GM12878 (cell line): Measurements from ENCODE around the gene NLN. TPM values are rescaled to one million over a fixed set of nuclear protein-coding genes. Genes with fewer than 3 reads are reported as not detected.

Source experiments
- ATAC-seq: fragments of 200-7000 bp; cut with Tn5 transposase; 3 replicates; pipeline ENCODE4 v1.9.1; 2020; ENCODE audit warnings: mild to moderate bottlenecking, moderate library complexity
- BruUV-seq: library from RNA; stranded (reverse); fragments of 400-500 nt; replicated peaks from 2 replicates; lab custom pipeline; 2021; lab: Mats Ljungman, UMichigan
- CTCF ChIA-PET: fragments of 300-600 bp; sonication (Branson Sonifier 250); formaldehyde crosslinking; extraction: SDS; loops from one replicate; lab custom pipeline; 2021; ENCODE audit warnings: inconsistent platforms; lab: Yijun Ruan, JAX
- POLR2A ChIA-PET: fragments of 350-600 bp; formaldehyde crosslinking; extraction: SDS; loops from one replicate; lab custom pipeline; 2021; ENCODE audit warnings: inconsistent platforms; lab: Charles Lee
- RAD21 ChIA-PET: fragments of 300-600 bp; sonication (Branson Sonifier 250); formaldehyde crosslinking; loops from one replicate; lab custom pipeline; 2023; ENCODE audit warnings: antibody characterized with exemption; ENCODE audit not compliant: unreplicated experiment; lab: Charles Lee
- SMC1A ChIA-PET: fragments of 300-600 bp; sonication (Branson Sonifier 250); formaldehyde crosslinking; loops from one replicate; lab custom pipeline; 2023; ENCODE audit not compliant: unreplicated experiment, uncharacterized antibody; lab: Charles Lee
- DNase-seq: peaks from one replicate; pipeline ENCODE4 v3.0.0-alpha.2; 2011; ENCODE audit warnings: low read depth, low spot score
- FAIRE-seq: peaks from 3 replicates; lab custom pipeline; 2011; peaks lifted over from hg19 to GRCh38; lab: Jason Lieb, UNC
- H2AFZ ChIP-seq: 2 replicates; pipeline ENCODE4 v1.6.0; 2011; ENCODE audit warnings: low read depth, low read length, control low read depth; ENCODE audit not compliant: control insufficient read depth
- H3K27ac ChIP-seq: 2 replicates; pipeline ENCODE4 v1.5.1; 2011; ENCODE audit warnings: control low read depth; ENCODE audit not compliant: control insufficient read depth, insufficient read depth
- H3K27me3 ChIP-seq, 2 experiments: replicated peaks in 1 of 2; 2 replicates each; pipeline versions ENCODE4 v1.6.0 to v1.6.1; 2011; ENCODE audit warnings: low read length in 1 of 2; ENCODE audit not compliant: control insufficient read depth in 2 of 2, insufficient read depth in 2 of 2
- H3K36me3 ChIP-seq, 2 experiments: 2 replicates each; pipeline ENCODE4 v1.5.1; 2011; ENCODE audit warnings: low read length in 1 of 2; ENCODE audit not compliant: control insufficient read depth in 2 of 2, insufficient read depth in 2 of 2
- H3K4me1 ChIP-seq: 2 replicates; pipeline ENCODE4 v1.6.1; 2011; ENCODE audit warnings: mild to moderate bottlenecking, low read length, moderate library complexity, mixed read lengths; ENCODE audit not compliant: control insufficient read depth, insufficient read depth
- H3K4me2 ChIP-seq: 2 replicates; pipeline ENCODE4 v1.6.0; 2011; ENCODE audit warnings: control low read depth; ENCODE audit not compliant: control insufficient read depth, insufficient read depth
- H3K4me3 ChIP-seq: fragments of 200-600 bp; sonication (generic); 2 replicates; pipeline ENCODE4 v1.5.1; 2016
- H3K79me2 ChIP-seq: 2 replicates; pipeline ENCODE4 v1.6.0; 2011; ENCODE audit warnings: low read length; ENCODE audit not compliant: control insufficient read depth, insufficient read depth
- H3K9ac ChIP-seq: 2 replicates; pipeline ENCODE4 v1.8.0; 2011; ENCODE audit warnings: low read length, control low read depth, mixed read lengths; ENCODE audit not compliant: control insufficient read depth, insufficient read depth
- H3K9me3 ChIP-seq: replicated peaks from 3 replicates; pipeline ENCODE4 v1.5.1; 2011; ENCODE audit warnings: mild to moderate bottlenecking, low read length; ENCODE audit not compliant: control insufficient read depth, insufficient read depth
- H4K20me1 ChIP-seq: 2 replicates; pipeline ENCODE4 v1.6.0; 2011; ENCODE audit not compliant: control insufficient read depth, insufficient read depth
- CHD1 ChIP-seq: IDR thresholded peaks from 2 replicates; pipeline ENCODE4 v1.6.1; 2012; ENCODE audit warnings: low read depth, low read length, improper control_type of control experiment
- CUX1 ChIP-seq: IDR thresholded peaks from 2 replicates; pipeline ENCODE4 v1.6.1; 2012; ENCODE audit warnings: improper control_type of control experiment, low read depth, low read length; ENCODE audit not compliant: insufficient replicate concordance
- FOS ChIP-seq: IDR thresholded peaks from 3 replicates; pipeline ENCODE4 v1.6.1; 2011; ENCODE audit warnings: borderline replicate concordance; ENCODE audit not compliant: insufficient read length; ENCODE audit errors: extremely low read depth
- IKZF2 ChIP-seq, 2 experiments: fragments of 450-650 bp; IDR thresholded peaks; 2 replicates each; pipeline ENCODE4 v1.6.1; 2017; ENCODE audit warnings: mild to moderate bottlenecking in 2 of 2, moderate library complexity in 2 of 2
- MEF2B ChIP-seq: fragments of 450-650 bp; IDR thresholded peaks from 2 replicates; pipeline ENCODE4 v1.6.1; 2018; ENCODE audit warnings: mild to moderate bottlenecking, moderate library complexity; ENCODE audit not compliant: partially characterized antibody, poor library complexity, severe bottlenecking
- NBN ChIP-seq: fragments of 450-650 bp; IDR thresholded peaks from 2 replicates; pipeline ENCODE4 v1.6.1; 2016
- PML ChIP-seq: IDR thresholded peaks from 2 replicates; pipeline ENCODE4 v1.6.1; 2012; ENCODE audit warnings: low read length, inconsistent platforms
- TARDBP ChIP-seq: IDR thresholded peaks from 2 replicates; pipeline ENCODE4 v1.6.1; 2016; ENCODE audit warnings: borderline replicate concordance
- WGBS: methylation state at CpG from one replicate; pipeline ENCODE4 v1.1.6; 2016; ENCODE audit warnings: low lambda C conversion rate; ENCODE audit not compliant: insufficient replicate concordance, insufficient coverage; ENCODE audit errors: missing lambda C conversion rate; 5-methylcytosine and 5-hydroxymethylcytosine counted together
- in situ Hi-C: fragments of 300-500 bp; cut with MboI; formaldehyde crosslinking; loops from 9 replicates; pipeline ENCODE4 v1.14.3; 2018; ENCODE audit warnings: mixed read lengths
- intact Hi-C: fragments of 100-400 bp; cut with micrococcal nuclease; formaldehyde crosslinking; loops from one replicate; pipeline ENCODE4 v1.14.2; 2022; ENCODE audit not compliant: unreplicated experiment
- polyA plus RNA-seq, 11 experiments: library from polyadenylated mRNA; depleted of rRNA in 4 of 11; unstranded in 6 of 11; stranded (reverse) in 5 of 11; fragments of >200 nt; fragmentation: Nextera tagmentation in 4 of 11; fragmentation: Illumina TruSeq in 1 of 11; extraction: Ambion mirVana in 4 of 11; extraction: Trizol in 1 of 11; gene quantifications; 1 replicate in 1 of 11; 2 replicates in 10 of 11; pipeline versions ENCODE4 v1.2.1 to v1.2.3, GENCODE V29; 2011 to 2016; ENCODE audit warnings: inconsistent platforms in 2 of 11, missing spikeins in 2 of 11, low read depth in 1 of 11
- total RNA-seq, 4 experiments: library from RNA; depleted of rRNA in 3 of 4; stranded (reverse); fragments of >200 nt in 3 of 4; fragmentation: Illumina TruSeq in 1 of 4; extraction: Trizol in 1 of 4; gene quantifications; 2 replicates each; pipeline versions ENCODE4 v1.2.1 to v1.2.3, GENCODE V29; 2013 to 2021
- TF ChIP-seq, protein P1 (sequence below): fragments of 450-650 bp; formaldehyde crosslinking; IDR thresholded peaks from 2 replicates; pipeline ENCODE4 v1.4.0; 2022; ENCODE audit warnings: mild to moderate bottlenecking, moderate library complexity
- TF ChIP-seq, protein P2 (sequence below): IDR thresholded peaks from 2 replicates; pipeline ENCODE4 v1.6.1; 2011; ENCODE audit warnings: low read depth, low read length, improper control_type of control experiment, borderline replicate concordance

Gene NLN
- total and polyA plus RNA-seq, 10 of the 15 experiments (the other 5 are each of a cell fraction or from before 2014, with no cell fraction given), result 6.8 to 56.9 (median 33.3) TPM

DNA sequence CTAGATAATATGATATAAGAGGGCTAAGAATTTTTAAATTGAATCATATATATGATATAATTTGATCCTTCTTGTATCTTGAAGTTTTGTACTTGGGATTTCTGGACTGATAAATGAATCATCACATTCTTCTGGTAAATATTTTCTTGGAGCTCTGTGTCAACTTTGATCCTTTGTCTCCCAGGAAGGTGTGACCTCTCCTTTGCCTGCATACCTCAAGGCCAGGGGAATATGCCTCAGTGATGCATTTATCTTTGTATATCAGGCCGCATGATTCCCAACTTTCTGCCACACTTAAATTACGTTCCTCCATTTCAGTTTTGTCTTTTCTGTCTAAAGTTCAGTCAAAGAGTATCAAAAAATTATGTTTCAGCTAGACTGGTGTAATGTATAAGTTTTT lies 101.2 kb downstream of the NLN start:
- ChIA-PET SMC1A (interaction anchor here (0.9 to 1.8 kb wide), 7 partner anchors 11 to 103 kb away, joined by 3 to 5 read pairs (median 3); partner anchors contain the start of gene ERBIN), RAD21 (interaction anchor here (0.9 to 1.3 kb wide), 2 partner anchors 14 to 104 kb away, joined by 3 to 5 read pairs; no protein-coding TSS in a partner anchor), CTCF (interaction anchor here (0.6 to 0.7 kb wide), 2 partner anchors 26 to 119 kb away, joined by 3 read pairs; no protein-coding TSS in a partner anchor), POLR2A (no interaction called here)
- H3K9me3 ChIP-seq, result no peaks in the 10 kb centered on the region
- no peaks in the 10 kb centered on the region for H4K20me1 ChIP-seq
- no TSS peak for BruUV-seq
- no peak for FAIRE-seq
- WGBS, result 91% methylated on average over 2 of the region's 2 CpGs
- no peak for ATAC-seq
- in situ Hi-C loops, result no loop called here
- no peaks in the 10 kb centered on the region for H3K27me3 ChIP-seq
- no peak overlapping the region for H3K9ac ChIP-seq
- peaks cover 0 to 5% of the 10 kb centered on the region in 2 experiments; a peak in 1 of 4 replicates for H3K36me3 ChIP-seq
- H3K4me2 ChIP-seq, result no peak overlapping the region
- intact Hi-C loops, result loop anchor here (10.0 kb wide), 1 partner anchor 322 kb away; the partner anchor contains the start of gene SREK1
- H3K79me2 ChIP-seq, result no peaks in the 10 kb centered on the region
- TF ChIP-seq CUX1 (no peak), NBN (no peak), TARDBP (no peak), CHD1 (no peak), FOS (no peak), IKZF2 (IDR thresholded peaks at IDR 0.05) (no peak), PML (no peak), MEF2B (no peak)
- TF ChIP-seq, protein P1, sequence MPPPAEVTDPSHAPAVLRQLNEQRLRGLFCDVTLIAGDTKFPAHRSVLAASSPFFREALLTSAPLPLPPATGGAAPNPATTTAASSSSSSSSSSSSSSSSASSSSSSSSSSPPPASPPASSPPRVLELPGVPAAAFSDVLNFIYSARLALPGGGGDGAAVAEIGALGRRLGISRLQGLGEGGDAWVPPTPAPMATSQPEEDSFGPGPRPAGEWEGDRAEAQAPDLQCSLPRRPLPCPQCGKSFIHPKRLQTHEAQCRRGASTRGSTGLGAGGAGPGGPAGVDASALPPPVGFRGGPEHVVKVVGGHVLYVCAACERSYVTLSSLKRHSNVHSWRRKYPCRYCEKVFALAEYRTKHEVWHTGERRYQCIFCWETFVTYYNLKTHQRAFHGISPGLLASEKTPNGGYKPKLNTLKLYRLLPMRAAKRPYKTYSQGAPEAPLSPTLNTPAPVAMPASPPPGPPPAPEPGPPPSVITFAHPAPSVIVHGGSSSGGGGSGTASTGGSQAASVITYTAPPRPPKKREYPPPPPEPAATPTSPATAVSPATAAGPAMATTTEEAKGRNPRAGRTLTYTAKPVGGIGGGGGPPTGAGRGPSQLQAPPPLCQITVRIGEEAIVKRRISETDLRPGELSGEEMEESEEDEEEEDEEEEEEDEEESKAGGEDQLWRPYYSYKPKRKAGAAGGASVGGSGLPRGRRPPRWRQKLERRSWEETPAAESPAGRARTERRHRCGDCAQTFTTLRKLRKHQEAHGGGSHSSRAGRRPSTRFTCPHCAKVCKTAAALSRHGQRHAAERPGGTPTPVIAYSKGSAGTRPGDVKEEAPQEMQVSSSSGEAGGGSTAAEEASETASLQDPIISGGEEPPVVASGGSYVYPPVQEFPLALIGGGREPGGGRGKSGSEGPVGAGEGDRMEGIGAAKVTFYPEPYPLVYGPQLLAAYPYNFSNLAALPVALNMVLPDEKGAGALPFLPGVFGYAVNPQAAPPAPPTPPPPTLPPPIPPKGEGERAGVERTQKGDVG (CRISPR knock-in tag), result no peak
- TF ChIP-seq, protein P2, sequence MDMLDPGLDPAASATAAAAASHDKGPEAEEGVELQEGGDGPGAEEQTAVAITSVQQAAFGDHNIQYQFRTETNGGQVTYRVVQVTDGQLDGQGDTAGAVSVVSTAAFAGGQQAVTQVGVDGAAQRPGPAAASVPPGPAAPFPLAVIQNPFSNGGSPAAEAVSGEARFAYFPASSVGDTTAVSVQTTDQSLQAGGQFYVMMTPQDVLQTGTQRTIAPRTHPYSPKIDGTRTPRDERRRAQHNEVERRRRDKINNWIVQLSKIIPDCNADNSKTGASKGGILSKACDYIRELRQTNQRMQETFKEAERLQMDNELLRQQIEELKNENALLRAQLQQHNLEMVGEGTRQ, result no peak
- TF ChIP-seq, all 136 proteins: peak for 0
- H3K27ac ChIP-seq, result peak overlapping the region; percentile 32
- no peak overlapping the region for H3K4me3 ChIP-seq
- no peak for DNase-seq
- peaks cover 57% of the 10 kb centered on the region for H3K4me1 ChIP-seq
- H2AFZ ChIP-seq, result no peak overlapping the region; the same call in 1 of the 2 replicates
